IMR-90 (cell line): ENCODE measurements around the gene ME3.

ENCODE experiments used
- BHLHE40 ChIP-seq: fragments of 150-350 bp; IDR thresholded peaks from 2 replicates; pipeline ENCODE4 v1.6.1; 2016; ENCODE audit warnings: mild to moderate bottlenecking, low read depth, low read length
- CHD1 ChIP-seq: IDR thresholded peaks from 2 replicates; pipeline ENCODE4 v1.6.1; 2012; ENCODE audit warnings: low read depth, low read length, improper control_type of control experiment
- MAFK ChIP-seq: IDR thresholded peaks from 2 replicates; pipeline ENCODE4 v1.6.1; 2012; ENCODE audit warnings: low read depth, low read length, improper control_type of control experiment
- MXI1 ChIP-seq: IDR thresholded peaks from 2 replicates; pipeline ENCODE4 v1.6.1; 2012; ENCODE audit warnings: low read depth, mild to moderate bottlenecking, low read length, moderate library complexity, borderline replicate concordance
- NFE2L2 ChIP-seq: fragments of 150-350 bp; IDR thresholded peaks from 2 replicates; pipeline ENCODE4 v1.6.1; 2016; ENCODE audit warnings: low read depth, mild to moderate bottlenecking, low read length
- POLR2A ChIP-seq: IDR thresholded peaks from 2 replicates; pipeline ENCODE4 v1.6.1; 2012; ENCODE audit warnings: mild to moderate bottlenecking, low read depth, low read length
- RAD21 ChIP-seq: IDR thresholded peaks from 2 replicates; pipeline ENCODE4 v1.6.1; 2012; ENCODE audit warnings: low read length, improper control_type of control experiment
- RCOR1 ChIP-seq: IDR thresholded peaks from 2 replicates; pipeline ENCODE4 v1.6.1; 2012; ENCODE audit warnings: mild to moderate bottlenecking, low read length, improper control_type of control experiment; ENCODE audit not compliant: insufficient replicate concordance
- USF2 ChIP-seq: fragments of 150-350 bp; IDR thresholded peaks from 2 replicates; pipeline ENCODE4 v1.6.1; 2017; ENCODE audit warnings: mild to moderate bottlenecking, antibody characterized with exemption, low read length, low read depth
- TF ChIP-seq, protein P1 (sequence below): conservative IDR thresholded peaks from 2 replicates; pipeline ENCODE4 v1.5.1; 2012; ENCODE audit warnings: mild to moderate bottlenecking, low read depth, low read length, improper control_type of control experiment

- no peak for TF ChIP-seq RCOR1
- TF ChIP-seq CHD1, result no peak
- TF ChIP-seq, protein P1, sequence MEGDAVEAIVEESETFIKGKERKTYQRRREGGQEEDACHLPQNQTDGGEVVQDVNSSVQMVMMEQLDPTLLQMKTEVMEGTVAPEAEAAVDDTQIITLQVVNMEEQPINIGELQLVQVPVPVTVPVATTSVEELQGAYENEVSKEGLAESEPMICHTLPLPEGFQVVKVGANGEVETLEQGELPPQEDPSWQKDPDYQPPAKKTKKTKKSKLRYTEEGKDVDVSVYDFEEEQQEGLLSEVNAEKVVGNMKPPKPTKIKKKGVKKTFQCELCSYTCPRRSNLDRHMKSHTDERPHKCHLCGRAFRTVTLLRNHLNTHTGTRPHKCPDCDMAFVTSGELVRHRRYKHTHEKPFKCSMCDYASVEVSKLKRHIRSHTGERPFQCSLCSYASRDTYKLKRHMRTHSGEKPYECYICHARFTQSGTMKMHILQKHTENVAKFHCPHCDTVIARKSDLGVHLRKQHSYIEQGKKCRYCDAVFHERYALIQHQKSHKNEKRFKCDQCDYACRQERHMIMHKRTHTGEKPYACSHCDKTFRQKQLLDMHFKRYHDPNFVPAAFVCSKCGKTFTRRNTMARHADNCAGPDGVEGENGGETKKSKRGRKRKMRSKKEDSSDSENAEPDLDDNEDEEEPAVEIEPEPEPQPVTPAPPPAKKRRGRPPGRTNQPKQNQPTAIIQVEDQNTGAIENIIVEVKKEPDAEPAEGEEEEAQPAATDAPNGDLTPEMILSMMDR, result no peak
- no peak for TF ChIP-seq MAFK
- TF ChIP-seq POLR2A, result no peak
- no peak for TF ChIP-seq RAD21
- no peak for TF ChIP-seq NFE2L2
- TF ChIP-seq MXI1, result no peak
- no peak for TF ChIP-seq BHLHE40
- TF ChIP-seq USF2, result no peak
These were observed 120.9 kb downstream of the ME3 start for GRCh38 chr11:86551288-86552092.
